SIG-M5 (cell line): ENCODE measurements around the gene SCP2.
"Not testable (repeated sequence)": the region's sequence is repeated elsewhere in the genome, so short reads cannot be mapped to it uniquely, and the experiment has no call there.

Source experiments
- DNase-seq: peaks from one replicate; lab custom pipeline; 2025; lab: John Stamatoyannopoulos, UW

Gene SCP2

GRCh38 chr1:52973841-52974240 is 46.8 kb downstream of the SCP2 start:
- no peak for DNase-seq

DNA sequence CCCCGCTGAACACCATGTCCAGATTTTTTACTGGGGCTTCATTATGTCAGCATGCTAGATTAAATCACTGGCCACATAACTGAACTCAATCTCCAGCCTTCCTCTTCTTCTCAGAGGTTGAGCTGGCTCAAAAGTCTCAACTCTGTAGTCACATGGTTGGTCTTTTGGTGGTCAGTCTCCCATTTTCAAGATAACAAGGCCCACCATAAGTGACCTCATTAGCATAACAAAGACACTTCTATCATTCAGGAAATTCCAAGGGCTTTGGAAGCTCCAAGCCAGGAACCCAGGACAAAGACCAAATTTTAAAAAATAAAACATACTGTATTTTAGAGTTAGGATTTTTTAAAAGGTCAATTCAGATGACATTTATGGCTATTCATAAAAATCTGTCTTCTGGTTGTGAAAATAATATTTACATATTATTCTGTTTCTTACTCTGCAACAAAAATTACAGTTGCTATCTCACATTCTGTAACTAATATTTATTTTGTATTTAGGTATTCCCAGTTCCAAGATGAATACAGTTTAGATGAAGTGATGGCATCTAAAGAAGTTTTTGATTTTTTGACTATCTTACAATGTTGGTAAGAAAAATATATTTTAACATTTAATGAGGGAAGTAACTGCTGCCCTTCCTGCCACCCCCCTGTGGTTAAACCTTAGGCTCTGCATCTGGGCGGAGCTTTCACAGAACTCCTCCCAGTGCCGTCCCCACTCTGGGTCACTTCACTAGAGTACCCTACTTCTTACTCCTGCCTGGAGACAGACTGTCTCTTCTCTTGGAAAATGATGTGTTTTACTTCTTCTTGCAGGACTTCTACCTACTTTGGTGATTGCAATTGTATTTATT is 49.3 kb downstream of the SCP2 start:
- DNase-seq = no peak

GRCh38 chr1:52978045-52978444 is 51.0 kb downstream of the SCP2 start:
- DNase-seq = no peak

GRCh38 chr1:52992733-52993132 is 65.7 kb downstream of the SCP2 start:
- not testable (repeated sequence) for DNase-seq

GRCh38 chr1:52994656-52995055 is 67.6 kb downstream of the SCP2 start:
- no peak for DNase-seq

DNA sequence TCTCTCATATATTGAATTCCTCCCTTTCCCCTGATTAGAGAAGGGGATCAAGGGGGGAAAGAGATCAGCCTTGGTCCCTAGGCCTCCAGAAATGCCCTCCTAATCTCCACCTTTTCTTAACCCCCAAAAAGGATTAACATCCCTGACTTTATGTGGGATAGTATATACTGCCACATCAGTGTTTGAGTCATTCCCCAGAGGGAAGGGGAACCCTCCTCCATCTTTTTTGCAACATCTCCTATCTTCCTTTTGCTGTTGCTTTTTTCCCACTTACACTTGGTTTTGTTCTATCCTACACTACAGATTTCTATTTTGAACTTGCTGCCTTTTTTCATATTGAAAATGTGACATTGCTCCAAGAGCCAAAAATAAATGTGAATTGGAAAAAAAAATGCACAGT is 69.6 kb downstream of the SCP2 start:
- DNase-seq = no peak

DNA sequence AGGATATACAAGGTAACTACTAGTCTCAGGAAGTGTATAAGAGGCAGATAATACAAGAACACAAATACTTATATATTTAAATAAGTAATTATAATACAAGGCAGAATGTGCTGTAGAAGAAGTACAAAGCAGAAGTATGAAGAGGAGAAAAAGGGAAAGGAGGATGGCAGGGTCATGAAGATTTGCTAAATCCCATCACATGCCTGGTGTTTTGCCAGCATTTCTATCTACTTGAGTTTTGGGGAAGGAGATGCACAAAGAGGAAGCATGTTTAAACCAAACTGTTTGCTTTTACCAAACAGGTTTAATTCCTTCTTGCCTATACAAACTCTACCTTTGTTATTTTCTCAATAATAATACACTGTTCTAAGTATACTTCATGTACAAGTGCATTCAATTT is 74.1 kb downstream of the SCP2 start:
- DNase-seq = no peak

- not testable (repeated sequence) for DNase-seq
Measured at GRCh38 chr1:53006612-53007011, 79.5 kb downstream of the SCP2 start.

GRCh38 chr1:53010247-53010646 is 83.2 kb downstream of the SCP2 start:
- not testable (repeated sequence) for DNase-seq

DNA sequence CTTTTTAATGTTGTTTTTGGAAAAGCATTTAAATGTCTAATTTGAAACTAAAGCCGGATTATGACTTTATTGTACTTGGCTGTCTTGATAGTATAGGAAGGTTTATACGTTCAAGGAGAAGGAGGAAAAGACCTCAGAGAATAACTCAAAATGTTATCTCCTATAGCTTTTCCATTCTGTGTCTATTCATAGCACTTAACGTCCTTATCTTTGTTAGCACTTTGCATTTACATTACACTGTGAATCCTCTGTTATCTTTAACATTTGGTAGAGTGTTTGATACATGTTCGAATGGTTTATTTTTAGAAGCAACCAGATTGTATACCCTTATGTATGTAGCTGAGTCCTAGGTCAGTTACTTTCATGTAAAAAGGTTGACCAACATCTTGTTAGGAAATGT is 84.1 kb downstream of the SCP2 start:
- no peak for DNase-seq

DNA sequence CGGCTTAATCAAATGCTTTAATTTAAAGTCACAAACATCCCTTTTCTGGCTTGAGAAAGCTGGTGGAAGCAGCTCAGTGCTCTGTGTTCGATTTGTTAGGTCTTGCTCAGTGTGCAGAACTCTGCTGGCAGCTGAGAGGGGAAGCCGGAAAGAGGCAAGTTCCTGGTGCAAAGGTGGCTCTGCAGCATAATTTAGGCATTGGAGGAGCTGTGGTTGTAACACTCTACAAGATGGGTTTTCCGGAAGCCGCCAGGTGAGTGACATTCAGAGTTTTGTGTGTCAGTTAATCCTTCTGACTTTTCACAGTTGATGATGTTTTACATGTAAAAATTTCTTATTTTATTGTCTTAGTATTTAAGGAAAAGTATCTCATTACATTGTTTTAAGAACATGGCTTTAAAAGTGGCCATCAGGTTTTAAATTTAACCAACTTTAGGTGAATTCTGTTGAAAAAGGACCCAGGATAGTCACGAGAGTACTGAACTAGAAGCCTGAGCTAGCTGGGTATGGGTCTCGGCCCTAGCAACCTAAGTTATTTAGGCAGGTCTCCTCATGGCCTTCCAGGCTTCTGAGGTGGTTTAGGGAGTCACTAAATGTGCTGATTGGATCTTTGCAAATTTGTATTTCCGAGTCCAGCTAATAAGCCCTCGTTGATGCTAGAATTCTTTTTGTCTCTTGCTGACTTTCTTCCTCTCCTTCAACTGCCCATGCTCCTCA is 87.9 kb downstream of the SCP2 start:
- DNase-seq = peak; percentile 15

- DNase-seq = no peak
Measured at GRCh38 chr1:53015508-53015860, 88.4 kb downstream of the SCP2 start.

DNA sequence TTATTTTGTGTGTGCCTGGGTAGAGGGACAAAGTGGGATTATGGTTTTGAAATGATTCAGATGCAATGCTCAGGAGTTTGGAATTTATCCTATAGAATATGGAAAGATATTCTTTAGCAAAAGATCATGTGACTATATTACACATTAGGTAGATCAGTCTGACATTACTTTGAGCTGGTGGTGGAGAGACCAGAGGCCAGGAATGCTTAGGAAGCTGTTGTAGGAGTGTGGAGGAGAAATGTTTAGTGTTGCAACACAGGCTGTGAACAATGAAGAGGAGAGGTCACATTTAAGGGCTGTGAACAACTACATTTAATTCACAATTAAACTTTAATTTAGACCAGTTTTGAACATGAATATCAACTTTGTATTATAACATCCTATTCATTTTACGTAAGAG is 89.6 kb downstream of the SCP2 start:
- DNase-seq = no peak

DNA sequence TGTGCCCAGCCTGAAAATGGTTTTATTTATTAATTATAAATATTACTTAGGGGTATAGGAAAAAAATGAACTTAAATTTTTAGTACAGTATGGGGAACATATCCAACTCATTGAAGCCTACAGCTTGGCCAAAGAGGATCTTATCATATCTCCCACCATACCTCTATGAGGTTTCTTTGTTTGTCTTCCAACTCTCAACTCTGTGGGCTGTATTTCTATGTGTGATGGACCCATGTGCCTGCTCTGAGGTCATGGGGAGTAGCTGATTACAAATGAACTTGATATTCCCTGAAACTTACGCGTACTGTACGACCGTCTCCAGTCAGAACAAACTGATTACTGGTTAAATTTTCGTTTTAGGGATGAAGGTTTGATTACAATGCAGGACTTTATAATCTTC is 93.5 kb downstream of the SCP2 start:
- DNase-seq = no peak

GRCh38 chr1:53022179-53022578 is 95.1 kb downstream of the SCP2 start:
- no peak for DNase-seq

GRCh38 chr1:53023546-53023945 is 96.5 kb downstream of the SCP2 start:
- no peak for DNase-seq

DNA sequence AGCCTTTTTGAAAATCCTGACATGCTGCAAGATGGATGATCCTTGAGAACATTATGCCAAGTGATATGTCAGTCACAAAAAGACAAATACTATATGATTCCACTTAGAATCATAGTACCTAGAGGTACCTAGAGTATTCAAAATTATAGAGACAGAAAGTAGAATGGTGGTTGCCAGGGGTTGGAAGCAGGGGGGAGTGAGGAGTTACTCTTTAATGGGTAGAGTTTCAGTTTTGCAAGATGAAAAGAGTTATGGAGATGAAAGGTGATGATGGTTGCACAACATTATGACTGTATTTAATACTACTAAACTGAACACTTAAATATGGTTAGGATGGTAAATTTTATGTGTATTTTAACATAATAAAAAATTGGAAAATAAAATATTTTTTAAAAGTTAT is 97.0 kb downstream of the SCP2 start:
- DNase-seq = no peak

- no peak for DNase-seq
Measured at GRCh38 chr1:53025034-53025768, 98.1 kb downstream of the SCP2 start.

- no peak for DNase-seq
Measured at GRCh38 chr1:53025769-53026112, 98.7 kb downstream of the SCP2 start.

- no peak for DNase-seq
Measured at GRCh38 chr1:53026254-53026653, 99.2 kb downstream of the SCP2 start.

- DNase-seq = no peak
Measured at GRCh38 chr1:53031732-53032131, 104.7 kb downstream of the SCP2 start.

- DNase-seq = no peak
Measured at GRCh38 chr1:53037159-53037558, 110.1 kb downstream of the SCP2 start.

DNA sequence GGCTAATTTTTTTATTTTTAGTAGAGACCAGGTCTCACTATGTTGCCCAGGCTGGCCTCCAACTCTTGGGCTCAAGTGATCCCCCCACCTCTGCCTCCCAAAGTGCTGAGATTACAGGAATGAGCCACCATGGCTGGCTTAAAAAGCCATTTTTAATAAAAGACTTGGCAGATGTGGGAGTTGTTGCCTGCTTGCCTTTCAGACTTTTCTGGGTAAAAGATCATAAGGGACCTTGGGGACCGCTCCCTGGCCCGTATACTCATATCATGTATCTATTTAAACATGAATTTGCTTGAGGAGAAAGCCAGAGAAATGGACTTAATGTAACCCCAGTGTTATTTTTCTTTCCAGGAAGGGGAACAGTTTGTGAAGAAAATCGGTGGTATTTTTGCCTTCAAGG is 111.5 kb downstream of the SCP2 start:
- DNase-seq = no peak
